Kidney epithelial cell (primary cell): ENCODE data around the gene EFNA1. TPM values are rescaled to one million over a fixed set of nuclear protein-coding genes. Genes with fewer than 3 reads are reported as not detected.

ENCODE experiments used
- DNase-seq: peaks from one replicate; pipeline ENCODE4 v3.0.0-alpha.2; 2010; ENCODE audit warnings: low read depth
- H3K27me3 ChIP-seq: 2 replicates; pipeline ENCODE4 v1.6.0; 2011; ENCODE audit warnings: low read length; ENCODE audit not compliant: control insufficient read depth, insufficient read depth
- H3K36me3 ChIP-seq: 2 replicates; pipeline ENCODE4 v1.5.1; 2011; ENCODE audit warnings: low read length; ENCODE audit not compliant: control insufficient read depth, insufficient read depth
- H3K4me3 ChIP-seq: 2 replicates; pipeline ENCODE4 v1.5.1; 2011; ENCODE audit warnings: low read depth, mild to moderate bottlenecking, control low read depth, low read length
- total RNA-seq: library from RNA; depleted of rRNA; stranded (reverse); fragments of >200 nt; gene quantifications from 2 replicates; pipeline ENCODE4 v1.2.3, GENCODE V29; 2015
- TF ChIP-seq, protein P1 (sequence below): IDR thresholded peaks from 2 replicates; pipeline ENCODE4 v1.5.1; 2011; ENCODE audit warnings: mild to moderate bottlenecking, moderate library complexity, low read length, control low read depth, inconsistent platforms; ENCODE audit not compliant: insufficient read depth, poor library complexity, severe bottlenecking

EFNA1 gene
- total RNA-seq, 1 donor from 2014 or later, result 126 TPM

DNA sequence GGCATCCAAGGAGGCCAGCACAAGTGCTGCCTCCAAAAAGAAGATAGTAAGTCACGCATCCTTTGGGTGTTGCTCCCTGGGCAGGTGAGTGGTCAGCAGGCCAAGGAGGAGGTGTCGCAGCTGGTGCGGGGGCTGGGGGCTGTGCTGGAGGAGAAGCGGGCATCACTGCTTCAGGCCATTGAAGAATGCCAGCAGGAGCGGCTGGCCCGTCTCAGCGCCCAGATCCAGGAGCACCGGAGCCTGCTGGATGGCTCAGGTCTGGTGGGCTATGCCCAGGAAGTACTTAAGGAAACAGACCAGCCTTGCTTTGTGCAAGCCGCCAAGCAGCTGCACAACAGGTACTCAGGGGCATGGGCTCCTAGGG lies 50.2 kb downstream of the EFNA1 start:
- Histone ChIP-seq H3K36me3 (peaks cover 10% of the 10 kb centered on the region), H3K27me3 (no peaks in the 10 kb centered on the region), H3K4me3 (no peak overlapping the region)
- DNase-seq, result no peak
- TF ChIP-seq, protein P1, sequence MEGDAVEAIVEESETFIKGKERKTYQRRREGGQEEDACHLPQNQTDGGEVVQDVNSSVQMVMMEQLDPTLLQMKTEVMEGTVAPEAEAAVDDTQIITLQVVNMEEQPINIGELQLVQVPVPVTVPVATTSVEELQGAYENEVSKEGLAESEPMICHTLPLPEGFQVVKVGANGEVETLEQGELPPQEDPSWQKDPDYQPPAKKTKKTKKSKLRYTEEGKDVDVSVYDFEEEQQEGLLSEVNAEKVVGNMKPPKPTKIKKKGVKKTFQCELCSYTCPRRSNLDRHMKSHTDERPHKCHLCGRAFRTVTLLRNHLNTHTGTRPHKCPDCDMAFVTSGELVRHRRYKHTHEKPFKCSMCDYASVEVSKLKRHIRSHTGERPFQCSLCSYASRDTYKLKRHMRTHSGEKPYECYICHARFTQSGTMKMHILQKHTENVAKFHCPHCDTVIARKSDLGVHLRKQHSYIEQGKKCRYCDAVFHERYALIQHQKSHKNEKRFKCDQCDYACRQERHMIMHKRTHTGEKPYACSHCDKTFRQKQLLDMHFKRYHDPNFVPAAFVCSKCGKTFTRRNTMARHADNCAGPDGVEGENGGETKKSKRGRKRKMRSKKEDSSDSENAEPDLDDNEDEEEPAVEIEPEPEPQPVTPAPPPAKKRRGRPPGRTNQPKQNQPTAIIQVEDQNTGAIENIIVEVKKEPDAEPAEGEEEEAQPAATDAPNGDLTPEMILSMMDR, result no peak

DNA sequence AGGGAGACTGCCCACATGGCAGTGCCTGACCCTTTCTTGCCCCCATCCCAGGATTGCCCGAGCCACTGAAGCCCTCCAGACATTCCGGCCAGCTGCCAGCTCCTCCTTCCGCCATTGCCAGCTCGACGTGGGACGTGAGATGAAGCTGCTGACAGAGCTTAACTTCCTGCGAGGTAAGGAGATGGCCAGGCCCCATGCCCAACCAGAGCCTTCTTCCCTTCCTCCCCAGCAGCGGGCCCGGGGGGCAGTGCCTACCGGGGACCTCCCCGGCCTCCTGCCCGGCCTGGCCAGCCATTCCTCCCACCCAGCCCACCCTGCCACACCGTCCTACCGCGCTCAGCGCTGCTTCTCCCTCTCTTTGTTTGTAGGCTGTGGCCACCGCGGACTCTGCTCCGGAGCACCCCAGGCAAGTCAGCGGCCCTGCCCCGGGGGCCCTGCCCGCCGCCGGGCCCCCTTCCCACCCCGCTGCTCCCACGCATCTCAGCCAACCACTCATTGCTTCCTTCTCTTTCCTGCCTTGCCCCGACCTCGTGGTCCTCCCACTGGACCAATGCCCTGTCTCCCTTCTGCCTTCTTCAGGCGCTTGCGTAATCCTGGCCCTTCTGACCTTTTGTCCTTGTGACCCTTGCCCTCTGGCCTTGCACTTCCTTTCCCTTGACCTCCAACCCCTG lies 50.9 kb downstream of the EFNA1 start:
- H3K36me3 ChIP-seq, result peaks cover 10% of the 10 kb centered on the region
- no peaks in the 10 kb centered on the region for H3K27me3 ChIP-seq
- DNase-seq, result no peak
- TF ChIP-seq, protein P1, result no peak
- H3K4me3 ChIP-seq, result no peak overlapping the region

- H3K27me3 ChIP-seq, result no peaks in the 10 kb centered on the region
- DNase-seq, result no peak
- H3K36me3 ChIP-seq, result peaks cover 11% of the 10 kb centered on the region
- H3K4me3 ChIP-seq, result no peak overlapping the region
- TF ChIP-seq, protein P1, result no peak
These were observed 51.7 kb downstream of the EFNA1 start for GRCh38 chr1:155179112-155180031.

DNA sequence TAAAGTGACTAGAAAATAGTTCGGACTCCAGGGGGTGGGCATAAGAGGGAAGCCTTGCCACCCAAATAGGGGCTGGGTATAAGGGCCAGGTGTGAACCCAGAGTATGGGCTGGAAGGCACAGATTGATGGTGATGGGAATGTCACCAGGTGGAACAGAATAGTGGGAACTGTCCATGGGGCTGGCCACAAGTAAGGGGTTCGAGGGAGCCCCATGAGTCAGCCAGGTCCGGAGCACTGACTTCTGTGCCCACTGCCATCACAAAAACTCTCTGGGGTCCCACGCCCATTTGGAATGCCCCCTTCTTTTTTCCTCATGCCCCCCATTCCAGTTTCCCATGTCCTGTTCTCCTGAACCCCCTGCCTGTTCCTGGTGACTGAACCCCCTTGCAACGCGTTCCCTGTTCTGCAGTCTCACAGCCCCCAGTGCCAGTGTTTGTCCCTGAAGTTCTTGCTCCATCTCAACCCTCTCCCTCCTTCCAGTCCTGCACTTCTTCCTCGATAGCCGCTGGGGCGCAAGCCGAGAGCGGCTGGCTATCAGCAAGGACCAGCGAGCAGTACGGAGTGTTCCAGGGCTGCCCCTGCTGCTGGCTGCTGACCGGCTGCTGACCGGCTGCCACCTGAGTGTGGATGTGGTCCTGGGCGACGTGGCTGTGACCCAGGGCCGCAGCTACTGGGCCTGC lies 53.8 kb downstream of the EFNA1 start:
- Histone ChIP-seq H3K36me3 (peaks cover 11% of the 10 kb centered on the region), H3K27me3 (no peaks in the 10 kb centered on the region), H3K4me3 (no peak overlapping the region)
- TF ChIP-seq, protein P1, result no peak
- DNase-seq, result no peak

GRCh38 chr1:155182052-155182550 lies 54.4 kb downstream of the EFNA1 start:
- TF ChIP-seq, protein P1, result no peak
- Histone ChIP-seq H3K4me3 (no peak overlapping the region), H3K27me3 (no peaks in the 10 kb centered on the region), H3K36me3 (peaks cover 10% of the 10 kb centered on the region)
- DNase-seq, result no peak
